CD4-positive, alpha-beta T cell treated with Interleukin-17A for 1 hour (primary cell): ENCODE measurements around the gene MEN1.
"Not testable (repeated sequence)": the region's sequence is repeated elsewhere in the genome, so short reads cannot be mapped to it uniquely, and the experiment has no call there.

Source experiments
- DNase-seq: peaks from one replicate; pipeline ENCODE4 v3.0.0-alpha.2; 2020

The MEN1 gene

DNA sequence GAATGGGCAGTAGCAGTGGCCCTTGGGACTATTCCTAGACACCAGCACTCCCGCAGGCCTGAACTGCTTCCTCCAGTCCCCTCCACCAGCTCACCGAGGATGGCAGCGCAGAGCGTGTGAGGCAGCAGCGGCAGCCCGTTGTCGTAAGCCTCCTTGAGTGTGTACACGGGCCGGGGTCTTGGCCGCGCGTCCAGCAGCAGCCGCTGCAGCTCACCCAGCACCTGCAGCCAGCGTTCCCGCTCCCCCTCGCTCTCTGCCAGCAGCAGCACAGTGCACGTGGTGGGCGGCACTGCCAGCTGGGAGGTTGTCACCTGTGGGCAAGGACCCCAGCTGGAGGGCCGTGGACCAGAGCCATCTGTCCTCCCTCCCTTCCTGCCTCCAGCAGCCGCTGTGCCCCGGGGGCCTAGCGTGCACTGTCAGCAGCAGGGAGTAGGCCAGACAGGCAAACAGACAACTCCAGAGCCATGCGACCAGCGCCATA, 21.1 kb upstream of the MEN1 start:
- no peak for DNase-seq

DNA sequence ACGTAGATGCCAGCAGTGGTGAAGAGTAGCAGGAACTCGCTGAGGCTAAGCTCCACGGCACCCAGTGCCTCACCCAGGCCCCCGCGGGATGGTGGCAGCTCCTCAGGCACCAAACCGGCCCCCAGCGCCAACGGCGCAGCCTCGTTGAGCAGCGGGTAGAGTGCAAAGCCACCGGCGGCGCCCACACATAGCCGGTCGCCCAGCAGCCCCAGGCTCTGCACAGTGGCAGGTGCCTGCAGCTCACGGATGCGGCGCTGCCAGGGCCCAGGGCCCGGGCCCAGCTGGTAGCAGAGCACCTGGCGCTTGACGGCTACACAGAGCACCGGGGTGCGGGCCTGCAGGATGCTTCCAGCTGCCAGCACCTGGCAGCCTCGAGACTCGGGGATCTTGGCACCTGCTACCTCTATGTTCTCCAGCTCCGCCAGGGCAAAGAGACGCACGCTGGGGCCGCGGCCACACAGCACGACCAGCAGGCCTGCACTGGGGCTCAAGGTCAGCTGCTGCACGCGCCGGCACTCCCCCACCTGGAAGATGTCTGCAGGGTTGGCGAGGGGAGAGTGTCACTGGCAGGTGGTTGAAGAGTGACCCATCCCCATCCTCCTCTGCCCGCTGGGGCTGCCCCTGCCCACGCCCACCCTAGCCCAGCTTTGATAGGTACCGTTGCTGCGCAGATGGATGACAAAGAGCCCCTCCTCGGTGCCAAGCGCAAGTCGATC, 19.3 kb upstream of the MEN1 start:
- DNase-seq = no peak

DNA sequence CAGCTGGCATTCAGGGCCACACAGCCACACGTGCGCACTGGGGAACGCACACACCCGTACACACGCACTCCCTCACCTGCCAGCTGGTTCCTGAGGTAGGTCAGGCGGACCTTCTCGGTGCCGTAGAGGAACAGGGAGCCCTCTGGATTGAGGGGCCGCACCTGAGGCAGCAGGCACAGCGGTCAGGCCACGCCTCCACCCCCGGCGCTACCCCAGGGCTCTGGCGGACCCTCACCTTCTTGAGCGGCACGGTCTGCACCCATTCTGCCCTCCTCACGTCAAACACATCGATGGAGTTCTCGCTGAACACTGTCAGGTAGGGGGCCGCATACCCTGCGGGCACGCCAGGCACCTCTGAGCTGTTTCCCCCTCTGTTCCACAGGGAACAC, 17.1 kb upstream of the MEN1 start:
- no peak for DNase-seq

DNA sequence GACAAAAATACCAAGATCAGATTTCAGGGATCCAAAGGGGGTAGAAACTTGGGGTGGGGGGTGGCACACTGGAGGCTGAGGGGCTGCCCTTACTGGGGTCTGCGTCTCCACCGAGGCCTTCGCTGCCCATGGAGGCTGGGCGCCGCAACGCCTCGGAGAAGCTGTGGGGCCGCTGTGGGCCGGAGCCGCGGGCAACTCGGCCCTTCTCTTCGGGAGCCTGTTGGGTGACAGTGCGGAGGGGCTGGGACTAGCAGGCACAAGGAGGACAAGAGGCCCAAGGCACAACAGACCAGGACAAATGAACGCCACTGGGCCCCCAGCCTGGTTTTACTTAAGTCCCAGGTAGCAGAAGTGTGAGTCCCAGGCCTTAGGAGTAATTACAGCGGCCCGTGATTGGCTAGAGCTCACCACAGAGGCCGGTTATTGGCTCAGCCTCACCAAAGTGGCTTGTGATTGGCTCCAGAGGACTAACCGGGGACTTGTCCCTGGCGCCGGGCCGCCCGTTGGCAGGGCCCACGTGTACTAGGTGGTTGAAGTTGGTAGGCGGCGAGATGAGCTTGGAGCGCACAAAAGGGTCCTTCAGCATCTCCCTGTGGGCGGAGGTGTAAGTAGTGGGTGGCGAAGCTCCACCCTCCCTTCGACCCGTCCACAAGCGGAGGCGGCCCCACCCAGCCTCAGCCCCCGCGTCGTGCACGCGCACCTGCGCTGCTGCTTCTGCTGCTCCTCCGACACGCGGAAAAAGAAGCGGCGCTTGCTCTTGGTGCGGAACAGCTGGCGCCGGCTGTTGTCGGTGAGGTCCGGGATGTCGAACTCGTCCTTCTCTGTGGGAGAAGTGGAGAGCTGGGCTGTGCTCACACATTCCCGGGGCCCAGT, 16.5 kb upstream of the MEN1 start:
- no peak for DNase-seq

DNA sequence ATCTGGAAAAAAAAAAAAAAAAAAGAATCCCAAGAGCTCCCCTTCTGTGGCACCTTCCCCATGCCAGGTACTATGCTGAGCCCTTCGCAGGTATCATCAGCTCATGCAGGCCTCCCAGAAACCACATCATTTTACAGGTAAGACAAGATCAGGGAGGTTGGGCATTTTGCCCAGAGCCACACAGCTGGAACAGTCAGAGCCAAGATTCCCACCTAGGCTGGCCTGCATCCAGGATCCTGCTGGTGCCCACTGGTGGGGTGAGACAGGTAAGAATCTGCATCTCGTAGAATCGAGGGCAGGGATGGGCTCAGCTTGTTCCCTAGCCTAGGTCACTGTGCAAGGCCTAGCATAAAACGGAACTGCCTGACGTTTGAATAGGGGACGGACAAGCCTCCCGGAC, 15.7 kb upstream of the MEN1 start:
- DNase-seq = no peak

DNA sequence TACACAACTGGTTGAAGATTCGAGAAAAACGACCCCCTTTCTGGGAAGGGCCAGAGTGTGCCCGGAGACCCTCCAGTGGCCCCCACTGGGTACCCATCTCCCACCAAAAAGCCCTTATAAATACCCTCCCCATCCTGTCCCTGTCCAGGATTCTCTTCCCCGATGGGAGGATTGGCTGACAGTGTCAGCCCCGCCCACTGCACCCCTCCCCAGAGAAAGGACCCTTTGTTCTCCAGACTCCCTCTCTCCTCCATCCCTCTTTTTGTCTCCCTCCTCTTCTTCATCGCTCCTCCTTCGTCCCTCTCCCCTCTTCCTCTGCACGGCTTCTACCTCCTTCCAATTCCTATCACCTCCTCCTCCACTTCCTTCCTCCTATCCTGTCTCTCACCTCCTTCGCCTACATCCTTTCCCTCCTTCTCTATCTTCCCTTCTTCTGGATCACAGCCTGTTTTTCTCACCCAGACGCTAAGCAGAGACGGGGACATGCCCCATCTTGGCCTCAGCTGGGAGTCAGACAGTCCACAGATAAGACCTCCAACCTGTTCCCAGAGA, 13.3 kb upstream of the MEN1 start:
- DNase-seq = no peak

DNA sequence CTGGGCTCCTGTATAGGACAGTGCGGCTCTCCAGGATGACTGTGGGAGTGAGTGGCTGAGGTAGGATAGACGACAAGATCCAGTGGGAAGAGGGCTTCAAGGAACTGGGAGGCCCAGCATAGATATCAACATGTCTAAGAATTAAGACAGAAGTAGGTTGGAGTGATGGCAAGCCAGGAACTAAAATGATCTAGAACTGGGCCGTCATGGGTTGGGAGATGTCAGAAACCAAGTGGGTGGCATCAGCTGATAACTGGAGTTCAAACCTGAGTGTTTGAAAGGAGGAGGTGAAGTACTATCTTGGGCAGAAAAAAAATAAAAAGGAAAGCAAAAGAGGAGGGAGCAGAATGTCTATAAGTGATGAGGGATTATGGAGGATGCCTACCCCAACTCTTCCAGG, 7.1 kb upstream of the MEN1 start:
- no peak for DNase-seq

DNA sequence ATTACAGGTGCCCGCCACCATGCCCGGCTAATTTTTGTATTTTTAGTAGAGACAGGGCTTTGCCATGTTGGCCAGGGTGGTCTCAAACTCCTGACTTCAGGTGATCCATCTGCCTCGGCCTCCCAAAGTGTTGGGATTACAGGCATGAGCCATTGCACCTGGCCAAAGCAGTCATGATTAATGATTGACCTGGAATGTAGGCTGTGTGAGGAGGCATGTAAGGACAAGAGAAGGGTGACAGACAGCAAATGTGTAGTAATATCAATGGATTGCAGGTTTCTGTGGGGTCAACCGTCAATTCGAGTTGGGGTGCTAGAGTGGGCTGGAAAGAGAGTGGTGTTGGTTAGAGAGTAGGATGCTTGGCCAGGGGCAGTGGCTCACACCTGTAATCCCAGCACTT, 5.1 kb upstream of the MEN1 start:
- DNase-seq = not testable (repeated sequence)

DNA sequence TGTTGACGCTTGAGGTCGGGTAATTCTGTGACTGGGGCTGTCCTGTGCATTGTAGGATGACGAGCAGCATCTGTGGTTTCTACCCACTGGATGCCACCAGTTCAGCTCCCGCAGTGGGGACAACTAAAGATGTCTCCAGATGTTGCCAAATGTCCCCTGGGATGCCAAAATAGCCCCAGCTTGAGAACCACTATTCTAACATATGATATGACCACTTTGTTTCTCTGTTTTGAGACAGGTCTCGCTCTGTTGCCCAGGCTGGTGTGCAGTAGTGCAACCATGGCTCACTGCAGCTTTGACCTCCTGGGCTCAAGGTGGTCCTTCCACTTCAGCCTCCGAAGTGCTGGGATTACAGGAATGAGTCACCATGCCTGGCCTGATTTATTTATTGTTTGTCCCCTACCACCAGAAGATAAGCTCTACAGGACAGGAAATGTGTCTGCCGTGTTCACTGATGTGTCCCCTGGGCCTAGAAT, 4.4 kb upstream of the MEN1 start:
- no peak for DNase-seq

DNA sequence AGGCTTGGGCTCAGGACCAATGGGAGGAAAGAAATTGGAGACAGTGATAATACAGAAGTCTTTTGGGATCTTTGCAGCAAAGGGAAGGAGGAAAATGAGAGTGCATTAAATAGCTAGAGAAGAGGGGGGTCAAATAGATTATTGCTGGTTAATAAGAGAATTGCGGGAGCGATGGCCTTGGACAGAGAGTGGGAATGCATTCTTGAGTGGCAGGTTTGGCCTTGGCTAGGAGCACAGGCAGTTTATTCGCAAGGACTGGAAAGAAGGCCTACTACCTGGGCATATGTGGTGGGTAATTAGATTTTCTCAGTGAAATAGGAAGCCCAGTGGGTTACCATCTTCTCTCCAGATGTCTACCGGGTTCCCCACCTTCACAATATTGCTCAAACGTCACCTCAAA, 3.5 kb upstream of the MEN1 start:
- no peak for DNase-seq

DNA sequence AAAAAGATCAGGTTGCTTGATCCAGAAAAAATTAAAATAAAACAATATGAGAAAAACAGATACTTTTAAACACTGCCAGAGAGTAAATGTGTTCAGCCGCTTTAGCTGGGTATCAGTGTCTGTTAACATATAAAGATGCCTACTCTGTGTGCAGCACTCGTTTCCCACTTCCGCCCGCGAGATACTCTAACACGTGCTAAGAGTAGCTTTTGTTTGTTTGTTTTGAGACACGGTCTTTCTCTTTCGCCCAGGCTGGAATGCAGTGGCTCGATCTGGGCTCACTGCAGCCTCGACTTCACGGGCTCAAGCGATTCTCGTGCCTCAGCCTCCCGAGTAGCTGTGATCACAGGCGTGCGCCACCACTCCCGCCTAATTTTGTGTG, 531 bp upstream of the MEN1 start:
- DNase-seq = peak; percentile 68

DNA sequence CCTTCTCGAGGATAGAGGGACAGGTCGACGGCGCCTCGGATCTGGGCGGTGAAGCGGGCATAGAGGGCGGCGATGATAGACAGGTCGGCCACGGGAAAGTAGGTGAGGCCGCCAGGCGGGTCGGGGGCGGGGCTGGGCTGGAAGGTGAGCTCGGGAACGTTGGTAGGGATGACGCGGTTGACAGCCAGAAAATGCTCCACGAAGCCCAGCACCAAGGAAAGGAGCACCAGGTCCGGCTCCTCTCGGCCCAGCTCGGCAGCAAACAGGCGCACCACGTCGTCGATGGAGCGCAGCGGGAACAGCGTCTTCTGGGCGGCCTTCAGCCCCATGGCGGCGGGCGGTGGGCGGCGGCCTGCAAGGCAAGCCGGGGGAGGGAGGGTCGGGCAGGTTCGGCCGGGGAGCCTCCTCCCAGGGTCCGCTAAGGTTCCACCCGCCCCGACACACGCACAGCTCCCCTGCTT, 540 bp downstream of the MEN1 start:
- DNase-seq = no peak

DNA sequence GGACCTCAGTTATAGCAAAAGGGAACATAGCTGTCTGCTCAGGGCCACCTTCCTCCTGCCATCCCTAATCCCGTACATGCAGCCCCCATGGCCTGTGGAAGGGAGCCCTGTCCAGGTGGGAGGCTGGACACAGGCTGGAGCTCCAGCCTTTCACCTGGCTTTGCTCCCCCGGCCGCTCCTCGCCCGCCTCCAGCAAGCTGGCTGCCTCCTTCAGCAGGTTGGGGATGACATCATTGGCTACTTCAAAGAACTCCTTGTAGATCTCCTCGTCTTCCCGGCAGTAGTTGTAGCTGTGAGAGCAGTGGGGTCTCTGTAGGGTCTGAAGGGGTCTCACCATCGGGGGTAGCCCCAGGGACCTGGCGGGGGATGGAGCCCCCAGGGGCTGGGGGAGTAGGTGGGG, 4.9 kb downstream of the MEN1 start:
- DNase-seq = no peak

DNA sequence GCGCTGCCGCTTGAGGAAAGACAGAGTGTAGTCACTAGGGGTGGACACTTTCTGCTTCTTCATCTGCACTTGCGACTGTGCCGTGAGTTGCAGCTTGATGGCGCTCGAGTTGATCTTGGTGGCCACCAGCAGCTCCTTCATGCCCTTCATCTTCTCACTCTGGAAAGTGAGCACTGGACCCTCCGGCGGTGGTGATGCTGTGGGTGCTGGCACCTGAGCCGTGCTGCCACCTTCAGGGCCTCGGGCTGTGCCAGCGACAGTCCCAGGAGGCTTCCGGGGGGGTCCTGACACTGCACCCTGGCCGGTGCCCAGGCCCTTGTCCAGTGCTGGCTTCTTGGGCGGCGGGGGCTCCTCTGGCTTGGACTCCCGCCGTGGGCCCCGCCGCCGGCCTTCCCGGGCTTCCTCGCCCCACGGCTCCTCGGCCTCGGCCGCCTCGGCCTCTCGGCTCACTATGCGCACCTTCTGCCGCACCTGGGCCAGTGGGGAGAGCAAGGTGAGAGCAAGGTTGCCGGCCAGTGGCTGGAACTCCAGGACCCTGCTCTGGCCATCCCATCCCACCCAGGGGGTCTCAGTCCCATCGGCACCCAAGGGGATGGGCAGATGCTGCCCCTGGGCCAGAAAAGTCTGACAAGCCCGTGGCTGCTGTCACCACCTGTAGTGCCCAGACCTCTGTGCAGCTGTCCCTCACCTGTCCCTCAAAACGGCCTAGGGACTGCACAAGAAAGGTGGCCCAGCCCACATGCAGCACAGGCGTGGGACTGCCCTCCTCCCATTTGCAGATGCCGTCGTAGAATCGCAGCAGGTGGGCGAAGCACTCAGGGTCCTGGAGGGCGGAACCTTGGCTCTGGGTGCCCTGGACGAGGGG, 5.8 kb downstream of the MEN1 start:
- DNase-seq = no peak

DNA sequence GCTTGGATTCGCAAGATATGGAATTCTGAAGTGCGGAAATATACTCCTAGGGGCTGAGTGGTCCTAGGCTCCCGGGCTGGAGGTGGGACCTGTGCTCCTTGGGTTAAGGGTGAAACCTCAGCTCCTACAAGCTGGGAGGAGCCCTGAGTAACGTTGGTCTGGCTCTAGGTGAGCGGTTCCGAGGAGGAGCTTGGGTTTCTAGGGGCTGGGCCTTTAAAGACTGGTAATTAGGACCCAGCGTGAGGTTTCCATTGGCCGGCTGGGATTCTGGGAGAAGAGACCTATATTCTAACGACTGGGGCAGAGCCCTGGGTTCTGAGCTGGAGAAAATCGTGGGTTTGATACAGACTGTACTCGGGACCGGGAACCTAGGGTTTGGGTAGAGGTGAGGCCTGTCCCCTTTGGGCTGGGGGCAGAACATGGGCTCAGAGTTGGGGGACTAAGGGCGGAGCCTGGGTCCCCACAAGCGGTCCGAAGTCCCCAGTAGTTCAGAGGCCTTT, 6.5 kb downstream of the MEN1 start:
- no peak for DNase-seq

DNA sequence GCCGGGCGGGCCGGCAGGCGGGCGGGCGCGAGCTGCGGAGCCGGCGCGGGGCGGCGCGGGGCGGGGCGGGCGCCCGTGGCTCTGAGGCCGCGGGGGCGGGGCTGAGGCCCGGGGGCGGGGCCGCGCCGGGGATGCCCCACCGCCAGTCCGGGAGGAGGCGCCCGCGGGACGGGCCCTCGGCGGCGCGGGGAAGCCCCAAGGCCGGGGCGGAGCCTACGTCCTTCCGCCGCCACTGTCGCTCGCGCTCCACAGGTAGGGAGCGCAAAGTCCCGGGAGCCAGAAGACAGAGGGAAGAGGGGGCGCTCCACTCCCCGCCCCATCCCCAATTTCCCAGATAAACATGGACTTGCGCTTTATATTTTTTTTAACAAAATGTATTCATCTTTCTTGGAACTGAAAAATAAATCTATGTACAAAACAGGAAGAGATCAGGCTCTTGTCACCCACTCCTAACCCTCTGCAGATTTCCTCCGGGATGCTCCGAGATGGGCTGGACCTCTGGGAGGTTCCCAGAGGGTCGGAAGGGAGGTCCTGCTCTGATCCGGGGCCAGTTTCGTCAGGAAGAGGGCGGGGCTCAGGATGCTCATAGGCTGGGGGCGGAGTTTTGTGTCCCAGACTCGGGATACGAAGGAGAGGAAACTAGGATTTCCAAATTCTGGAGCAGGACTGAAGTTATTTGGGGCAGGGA, 7.0 kb downstream of the MEN1 start, which contains the start of gene MAP4K2:
Gene MAP4K2, minus strand, starts transcription at position 57 of the 688 bp plus-strand sequence. CDS start 65 bp downstream, outside the sequence.
- peak; percentile 88 for DNase-seq

DNA sequence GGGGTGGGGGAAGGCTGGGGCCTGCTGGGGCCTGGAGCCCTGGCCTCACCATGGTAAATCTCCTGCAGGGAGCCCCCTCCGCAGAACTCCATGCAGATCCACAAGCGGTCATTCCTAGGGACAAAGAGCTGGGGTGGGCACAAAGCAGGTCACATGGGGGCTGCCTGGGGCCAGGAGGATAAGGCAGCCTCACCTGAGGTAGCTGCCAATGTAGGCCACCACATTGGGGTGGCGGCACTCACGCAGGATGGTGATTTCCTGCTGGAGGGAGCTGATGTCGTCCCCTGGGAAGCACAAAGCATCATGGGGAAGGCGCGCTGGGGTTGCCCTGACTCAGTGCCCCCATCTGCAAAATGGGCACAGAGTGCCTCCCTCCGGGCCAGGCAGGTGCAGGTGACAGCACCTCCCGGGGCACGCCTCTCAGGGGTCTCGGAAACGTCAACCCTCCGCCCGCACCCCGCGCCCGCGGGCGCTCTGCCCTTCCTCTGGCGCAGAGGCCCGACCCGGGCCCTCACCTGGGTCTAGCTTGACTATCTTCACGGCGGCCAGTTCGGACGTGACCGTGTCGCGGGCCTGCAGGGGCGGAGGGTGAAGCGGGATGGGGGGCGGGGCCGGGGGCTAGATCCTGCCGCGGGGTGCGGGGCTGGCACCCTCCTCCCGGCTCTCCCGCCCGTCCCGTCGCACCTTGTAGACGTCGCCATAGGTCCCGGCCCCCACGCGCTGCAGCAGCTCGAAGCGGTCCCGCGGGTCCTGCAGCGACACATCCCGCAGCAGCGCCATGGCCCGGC, 7.8 kb downstream of the MEN1 start:
- DNase-seq = peak; percentile 56

DNA sequence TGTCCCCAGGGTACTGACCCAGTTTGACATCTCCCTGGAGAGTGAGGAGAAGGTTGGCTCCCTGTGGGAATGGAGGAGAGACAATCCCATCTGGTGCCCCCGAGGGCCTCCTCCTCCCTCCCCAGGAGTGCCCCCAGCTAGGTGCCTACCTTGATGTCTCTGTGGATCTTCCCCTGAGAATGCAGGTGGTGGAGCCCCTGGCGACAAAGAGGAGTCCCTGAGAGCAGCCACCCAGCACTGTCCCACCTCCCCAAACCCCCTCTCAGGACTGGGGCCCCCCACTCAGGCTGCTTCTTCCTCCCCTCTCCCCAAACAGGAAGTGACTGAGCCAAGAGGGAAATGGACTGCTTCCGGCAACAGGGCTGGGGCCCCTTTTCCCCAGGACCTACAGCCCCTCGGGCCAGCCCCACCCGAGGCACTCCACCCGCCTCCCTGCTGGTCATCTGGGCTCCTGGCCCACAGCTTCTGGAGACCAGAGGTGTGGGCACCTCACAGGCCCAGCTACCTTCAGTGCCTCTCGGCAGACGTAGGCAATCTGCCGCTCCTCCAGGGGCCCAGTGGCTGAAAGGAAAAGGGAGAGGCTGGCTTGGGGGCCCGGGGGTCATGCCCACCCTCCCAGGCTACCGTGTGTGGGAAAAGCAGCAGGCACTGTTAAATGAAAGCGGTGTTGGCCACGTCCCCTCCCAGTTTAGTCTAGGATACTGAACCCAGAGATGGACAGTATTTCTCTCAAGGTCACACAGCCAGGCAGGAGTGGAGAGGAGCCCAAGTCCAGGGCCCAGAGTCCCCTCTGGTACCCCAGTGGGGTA, 8.6 kb downstream of the MEN1 start:
- peak; percentile 13 for DNase-seq

DNA sequence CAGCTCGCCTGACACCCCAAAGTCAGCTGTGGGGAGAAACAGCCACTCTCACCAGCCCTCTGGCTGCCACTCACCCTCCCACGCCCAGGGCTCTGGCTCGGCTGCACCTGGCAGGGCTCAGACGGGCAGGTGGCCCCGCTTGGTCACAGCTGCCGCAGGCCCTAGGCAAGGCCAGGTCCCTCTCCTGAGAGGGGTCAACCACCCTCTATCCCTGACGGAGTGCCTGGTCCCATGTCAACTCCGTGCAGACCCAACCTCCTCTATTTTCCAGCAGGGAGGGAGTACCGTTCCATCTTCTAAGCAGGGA, 9.2 kb downstream of the MEN1 start:
- DNase-seq = no peak
